GM10248 (cell line): ENCODE results near the gene CKLF.

Source experiments
- CTCF ChIA-PET: fragments of 300-600 bp; sonication (Branson Sonifier 250); formaldehyde crosslinking; extraction: SDS; loops from one replicate; lab custom pipeline; 2021; ENCODE audit warnings: antibody characterized with exemption; lab: Yijun Ruan, JAX
- POLR2A ChIA-PET: fragments of 350-650 bp; sonication (Branson Sonifier 250); formaldehyde crosslinking; extraction: SDS; loops from one replicate; lab custom pipeline; 2020; ENCODE audit warnings: antibody characterized with exemption; lab: Yijun Ruan, JAX
- DNase-seq: peaks from one replicate; pipeline ENCODE4 v3.0.0; 2012; ENCODE audit errors: extremely low spot score
- CTCF ChIP-seq: IDR thresholded peaks from 2 replicates; pipeline ENCODE4 v1.5.1; 2012; ENCODE audit warnings: mild to moderate bottlenecking, low read depth; ENCODE audit errors: extremely low read depth, missing control alignments, control extremely low read depth

CKLF gene

DNA sequence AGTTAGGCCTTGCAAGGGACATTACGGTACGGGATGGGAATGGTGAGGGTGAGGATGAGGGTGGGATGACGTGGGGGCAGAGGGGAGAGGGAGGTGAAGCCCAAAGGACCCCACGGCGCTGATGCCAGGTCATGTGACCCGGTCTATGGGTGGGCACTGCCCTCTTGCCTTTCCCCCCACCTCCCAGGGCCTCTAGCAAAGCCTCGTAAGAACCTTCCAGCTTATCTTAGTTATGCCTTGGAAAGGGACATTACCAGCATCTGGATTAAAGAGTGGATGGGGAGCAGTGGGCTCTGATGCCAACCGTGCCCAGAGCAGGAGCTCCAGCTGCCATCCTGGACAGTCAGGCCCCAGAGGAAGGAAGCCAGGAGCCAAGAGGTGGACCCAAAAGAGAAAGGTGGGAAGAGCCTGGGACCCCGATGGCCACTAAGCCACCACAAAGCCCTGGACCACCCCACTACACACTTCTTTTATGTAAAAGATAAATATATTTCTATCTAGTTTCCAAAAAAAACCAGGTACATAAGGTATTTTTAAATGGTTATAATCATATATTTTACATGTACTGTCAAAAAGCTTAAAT lies 43.4 kb upstream of the CKLF start:
- POLR2A ChIA-PET: no interaction called here
- no peak for DNase-seq
- CTCF ChIA-PET: interaction anchor here (0.6 to 2.5 kb wide), 10 partner anchors 9 to 359 kb away, joined by 3 to 8 read pairs (median 3); partner anchors contain the start of gene CKLF
- TF ChIP-seq CTCF: no peak

DNA sequence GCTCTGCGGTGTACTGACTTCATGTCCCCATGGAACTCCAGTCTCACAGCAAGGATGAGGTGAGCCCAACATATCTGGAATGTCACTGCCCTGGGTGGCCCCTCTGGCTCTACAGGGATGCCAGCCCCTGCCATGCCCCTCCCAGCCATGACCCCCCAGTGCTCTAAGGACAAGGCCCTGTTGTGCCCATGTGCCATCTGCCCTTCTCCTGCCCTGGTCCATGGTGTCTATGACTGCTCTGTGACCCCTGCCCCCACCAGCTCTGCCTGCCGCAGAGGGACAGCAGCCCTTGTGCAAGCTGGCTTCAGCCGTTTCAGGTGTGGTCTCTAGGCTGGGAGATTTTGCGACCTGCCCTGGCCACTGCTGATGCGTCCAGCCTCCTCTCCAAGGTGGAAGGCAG lies 42.8 kb upstream of the CKLF start:
- no peak for DNase-seq
- no peak for TF ChIP-seq CTCF
- ChIA-PET CTCF (interaction anchor here (1.2 to 2.5 kb wide), 7 partner anchors 17 to 364 kb away, joined by 3 to 8 read pairs (median 4); partner anchors contain the start of gene CKLF), POLR2A (no interaction called here)

DNA sequence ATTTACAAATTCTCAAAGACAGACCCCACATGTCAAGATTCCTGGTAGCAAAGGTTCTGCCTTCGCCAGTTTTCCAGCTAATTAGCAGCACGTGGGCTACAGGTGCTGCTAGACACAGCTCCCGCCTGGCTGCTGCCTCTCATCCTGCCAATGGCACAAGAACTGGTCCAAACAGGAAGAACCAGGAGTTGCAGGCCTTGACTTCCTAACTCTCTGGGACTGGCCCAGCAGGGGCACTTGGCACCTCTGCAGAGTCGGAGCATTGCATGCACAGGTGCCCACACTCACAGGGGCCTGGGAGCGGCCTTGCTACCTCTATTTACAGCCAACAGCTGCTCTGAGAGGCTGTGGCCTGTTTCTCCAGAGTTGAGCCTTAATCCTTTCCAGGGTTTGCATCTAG lies 42.1 kb upstream of the CKLF start:
- ChIA-PET POLR2A (no interaction called here), CTCF (interaction anchor here (1.0 to 2.1 kb wide), 6 partner anchors 18 to 363 kb away, joined by 3 to 4 read pairs (median 3); no protein-coding TSS in a partner anchor)
- no peak for DNase-seq
- TF ChIP-seq CTCF: no peak

DNA sequence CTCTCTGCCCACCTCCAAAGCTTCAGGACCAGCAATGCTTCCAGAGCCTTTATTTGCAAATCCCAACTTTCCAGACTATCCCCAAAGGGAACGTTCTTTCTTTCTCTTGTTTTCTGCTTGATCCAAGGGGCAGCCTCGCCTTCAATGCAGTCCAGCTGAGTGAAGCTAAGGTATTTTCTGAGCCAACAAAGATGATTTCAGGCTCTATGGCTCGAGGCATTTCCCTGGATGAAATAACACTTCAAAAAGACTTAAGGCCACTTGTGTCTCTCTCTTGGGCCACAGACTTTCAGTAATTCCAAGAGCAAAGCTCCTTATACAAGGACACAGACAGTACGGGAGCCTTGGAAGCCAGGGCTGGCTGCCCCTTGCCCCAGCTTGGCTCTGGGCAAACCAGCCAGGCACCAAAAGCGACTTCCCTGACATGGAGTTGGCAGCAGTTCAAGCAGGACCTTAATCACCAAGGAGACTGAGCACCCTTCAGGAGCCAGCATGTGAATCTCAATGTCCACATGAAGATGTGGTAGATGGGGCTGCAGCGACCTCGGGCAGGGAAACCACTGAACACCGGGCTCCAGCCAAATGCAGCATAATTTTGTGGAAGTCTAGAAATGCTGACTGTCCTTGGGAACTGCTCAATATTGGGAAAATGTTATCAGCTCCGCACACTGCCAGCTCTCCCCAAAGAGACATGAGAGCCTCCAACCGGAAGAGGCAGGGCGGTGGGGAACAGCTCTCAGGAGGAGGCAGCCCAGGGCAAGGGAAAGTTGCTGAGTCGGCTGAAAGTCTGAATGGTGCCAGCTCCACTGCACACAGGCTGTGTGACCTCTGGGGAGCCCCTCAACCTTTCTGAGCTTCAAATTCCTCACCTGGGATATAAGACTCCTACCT lies 41.4 kb upstream of the CKLF start:
- ChIA-PET POLR2A (no interaction called here), CTCF (interaction anchor here (0.9 to 2.3 kb wide), 14 partner anchors 12 to 362 kb away, joined by 3 to 13 read pairs (median 4); partner anchors contain the start of gene CKLF)
- no peak for DNase-seq
- no peak for TF ChIP-seq CTCF

GRCh38 chr16:66511602-66512271 lies 40.6 kb upstream of the CKLF start:
- CTCF ChIA-PET: interaction anchor here (0.7 to 2.3 kb wide), 14 partner anchors 11 to 356 kb away, joined by 3 to 13 read pairs (median 3); partner anchors contain the start of gene CKLF
- no peak for DNase-seq
- TF ChIP-seq CTCF: no peak
- POLR2A ChIA-PET: no interaction called here
